Rectal smooth muscle tissue (tissue), 1 donor: ENCODE results near the gene TATDN2.
"Not testable (repeated sequence)": the region's sequence is repeated elsewhere in the genome, so short reads cannot be mapped to it uniquely, and the experiment has no call there.

ENCODE experiments used
- H3K27ac ChIP-seq: one replicate; pipeline ENCODE4 v1.7.0; 2013; ENCODE audit warnings: low read depth, low read length, inconsistent platforms
- H3K27me3 ChIP-seq: one replicate; pipeline ENCODE4 v1.7.0; 2013; ENCODE audit warnings: low read length; ENCODE audit not compliant: control insufficient read depth, insufficient read depth
- H3K36me3 ChIP-seq: one replicate; pipeline ENCODE4 v1.7.0; 2013; ENCODE audit warnings: low read length; ENCODE audit not compliant: control insufficient read depth, insufficient read depth
- H3K4me1 ChIP-seq: one replicate; pipeline ENCODE4 v1.7.0; 2013; ENCODE audit warnings: low read length; ENCODE audit not compliant: control insufficient read depth, insufficient read depth
- H3K4me3 ChIP-seq: one replicate; pipeline ENCODE4 v1.7.0; 2013; ENCODE audit warnings: low read length
- H3K9ac ChIP-seq: one replicate; pipeline ENCODE4 v1.7.0; 2013; ENCODE audit warnings: low read length

TATDN2 gene

GRCh38 chr3:10263646-10264363, 15.5 kb downstream of the TATDN2 start:
- Histone ChIP-seq H3K4me3 (no peak overlapping the region), H3K27me3 (no peaks in the 10 kb centered on the region), H3K36me3 (peaks cover 7% of the 10 kb centered on the region), H3K4me1 (peaks cover 6% of the 10 kb centered on the region), H3K9ac (peak overlapping the region; percentile 12), H3K27ac (no peak overlapping the region)

- H3K9ac ChIP-seq, result no peak overlapping the region
- no peak overlapping the region for H3K4me3 ChIP-seq
- peaks cover 6% of the 10 kb centered on the region for H3K4me1 ChIP-seq
- H3K27me3 ChIP-seq, result no peaks in the 10 kb centered on the region
- peaks cover 8% of the 10 kb centered on the region for H3K36me3 ChIP-seq
- H3K27ac ChIP-seq, result no peak overlapping the region
These were observed 17.6 kb downstream of the TATDN2 start for GRCh38 chr3:10265833-10266232.

- not testable (repeated sequence) for H3K27ac ChIP-seq, H3K36me3 ChIP-seq, H3K4me3 ChIP-seq, H3K27me3 ChIP-seq, H3K9ac ChIP-seq, H3K4me1 ChIP-seq
These were observed 18.7 kb downstream of the TATDN2 start for GRCh38 chr3:10266936-10267335.

GRCh38 chr3:10268116-10268515, 19.9 kb downstream of the TATDN2 start:
- Histone ChIP-seq H3K4me3 (no peak overlapping the region), H3K27me3 (no peaks in the 10 kb centered on the region), H3K4me1 (peaks cover 6% of the 10 kb centered on the region), H3K36me3 (peaks cover 6% of the 10 kb centered on the region), H3K27ac (no peak overlapping the region), H3K9ac (no peak overlapping the region)

GRCh38 chr3:10268930-10269329, 20.7 kb downstream of the TATDN2 start:
- peaks cover 10% of the 10 kb centered on the region for H3K4me1 ChIP-seq
- no peak overlapping the region for H3K9ac ChIP-seq
- no peak overlapping the region for H3K27ac ChIP-seq
- no peaks in the 10 kb centered on the region for H3K27me3 ChIP-seq
- H3K4me3 ChIP-seq, result no peak overlapping the region
- peaks cover 6% of the 10 kb centered on the region for H3K36me3 ChIP-seq

- Histone ChIP-seq H3K9ac (no peak overlapping the region), H3K4me3 (no peak overlapping the region), H3K4me1 (peaks cover 8% of the 10 kb centered on the region), H3K27me3 (no peaks in the 10 kb centered on the region), H3K27ac (no peak overlapping the region), H3K36me3 (peaks cover 6% of the 10 kb centered on the region)
These were observed 21.2 kb downstream of the TATDN2 start for GRCh38 chr3:10269443-10269842.

GRCh38 chr3:10272476-10272875, 24.2 kb downstream of the TATDN2 start:
- H3K27ac ChIP-seq, H3K9ac ChIP-seq, H3K4me1 ChIP-seq, H3K27me3 ChIP-seq, H3K4me3 ChIP-seq: not testable (repeated sequence)
- peaks cover 11% of the 10 kb centered on the region for H3K36me3 ChIP-seq

GRCh38 chr3:10272977-10273376, 24.7 kb downstream of the TATDN2 start:
- Histone ChIP-seq H3K9ac (no peak overlapping the region), H3K36me3 (peaks cover 11% of the 10 kb centered on the region)

GRCh38 chr3:10273702-10274305, 25.5 kb downstream of the TATDN2 start:
- Histone ChIP-seq H3K4me1 (peaks cover 8% of the 10 kb centered on the region), H3K9ac (no peak overlapping the region), H3K27ac (no peak overlapping the region), H3K36me3 (peaks cover 18% of the 10 kb centered on the region), H3K4me3 (no peak overlapping the region), H3K27me3 (no peaks in the 10 kb centered on the region)

More at GRCh38 chr3:10272977-10273376, 24.7 kb downstream of the TATDN2 start:
- Histone ChIP-seq H3K27ac (no peak overlapping the region), H3K4me3 (no peak overlapping the region), H3K4me1 (peaks cover 8% of the 10 kb centered on the region), H3K27me3 (no peaks in the 10 kb centered on the region)

GRCh38 chr3:10274601-10275000, 26.3 kb downstream of the TATDN2 start:
- Histone ChIP-seq H3K9ac (no peak overlapping the region), H3K27me3 (no peaks in the 10 kb centered on the region), H3K36me3 (peaks cover 15% of the 10 kb centered on the region), H3K27ac (no peak overlapping the region), H3K4me1 (peaks cover 8% of the 10 kb centered on the region), H3K4me3 (no peak overlapping the region)

- no peaks in the 10 kb centered on the region for H3K27me3 ChIP-seq
- peaks cover 8% of the 10 kb centered on the region for H3K4me1 ChIP-seq
- H3K27ac ChIP-seq, result no peak overlapping the region
- no peak overlapping the region for H3K9ac ChIP-seq
- peaks cover 27% of the 10 kb centered on the region for H3K36me3 ChIP-seq
- H3K4me3 ChIP-seq, result no peak overlapping the region
These were observed 28.9 kb downstream of the TATDN2 start for GRCh38 chr3:10277115-10277625.

GRCh38 chr3:10278501-10278900, 30.2 kb downstream of the TATDN2 start:
- Histone ChIP-seq H3K4me3 (no peak overlapping the region), H3K27me3 (no peaks in the 10 kb centered on the region), H3K9ac (no peak overlapping the region), H3K27ac (no peak overlapping the region), H3K4me1 (peaks cover 5% of the 10 kb centered on the region), H3K36me3 (peaks cover 28% of the 10 kb centered on the region)
